ENCODE data around the gene GALNT17. TPM values are rescaled to one million over a fixed set of nuclear protein-coding genes. Genes with fewer than 3 reads are reported as not detected.

The GALNT17 gene
- total RNA-seq, 1 experiment from 2014 or later = not detected

- DNase-seq = no peak
- Histone ChIP-seq H3K4me3 (no peak overlapping the region), H4K20me1 (ENCODE audit: insufficient read depth) (no peaks in the 10 kb centered on the region), H3F3A (ENCODE audit: insufficient read depth, low read depth) (no peaks in the 10 kb centered on the region), H3K36me3 (ENCODE audit: low read depth) (no peaks in the 10 kb centered on the region), H3K4me1 (replicated peaks; ENCODE audit: insufficient read depth) (no peaks in the 10 kb centered on the region), H3K9me3 (ENCODE audit: insufficient read depth, low read depth) (no peaks in the 10 kb centered on the region), H3K27ac (no peak overlapping the region), H3K27me3 (ENCODE audit: insufficient read depth, low read depth) (no peaks in the 10 kb centered on the region), H3K4me2 (no peak overlapping the region), H3K9me2 (ENCODE audit: insufficient read depth) (no peaks in the 10 kb centered on the region), H3K79me2 (ENCODE audit: low read depth) (no peaks in the 10 kb centered on the region), H2AFZ (no peak overlapping the region)
- BruUV-seq (replicated peaks) = no TSS peak
- intact Hi-C loops (cut with micrococcal nuclease; ENCODE audit: unreplicated experiment) = no loop called here
- TF ChIP-seq EZH2 (IDR thresholded peaks at IDR 0.05; ENCODE audit: low read depth) (no peak), CTCF (conservative IDR thresholded peaks at IDR 0.05) (no peak)
- ChIA-PET POLR2A (ENCODE audit: unreplicated experiment) (no interaction called here), CTCF (no interaction called here)
Measured at GRCh38 chr7:71313553-71313952, 181.6 kb downstream of the GALNT17 start.

GRCh38 chr7:71320916-71321315, 189.0 kb downstream of the GALNT17 start:
- Histone ChIP-seq H3K9me3 (ENCODE audit: insufficient read depth, low read depth) (no peaks in the 10 kb centered on the region), H3K36me3 (ENCODE audit: low read depth) (no peaks in the 10 kb centered on the region), H2AFZ (no peak overlapping the region), H3K4me2 (no peak overlapping the region), H3K27ac (no peak overlapping the region), H3F3A (ENCODE audit: insufficient read depth, low read depth) (no peaks in the 10 kb centered on the region), H3K4me3 (no peak overlapping the region), H4K20me1 (ENCODE audit: insufficient read depth) (no peaks in the 10 kb centered on the region), H3K27me3 (ENCODE audit: insufficient read depth, low read depth) (no peaks in the 10 kb centered on the region), H3K9me2 (ENCODE audit: insufficient read depth) (no peaks in the 10 kb centered on the region), H3K79me2 (ENCODE audit: low read depth) (no peaks in the 10 kb centered on the region), H3K4me1 (replicated peaks; ENCODE audit: insufficient read depth) (no peaks in the 10 kb centered on the region)
- POLR2A ChIA-PET (ENCODE audit: unreplicated experiment) = no interaction called here
- CTCF ChIA-PET = no interaction called here
- intact Hi-C loops (cut with micrococcal nuclease; ENCODE audit: unreplicated experiment) = no loop called here
- DNase-seq = no peak
- no TSS peak for BruUV-seq (replicated peaks)
- TF ChIP-seq CTCF (conservative IDR thresholded peaks at IDR 0.05) (no peak), EZH2 (IDR thresholded peaks at IDR 0.05; ENCODE audit: low read depth) (no peak)

- Histone ChIP-seq H3K4me1 (replicated peaks; ENCODE audit: insufficient read depth) (no peaks in the 10 kb centered on the region), H3K27me3 (ENCODE audit: insufficient read depth, low read depth) (no peaks in the 10 kb centered on the region), H3K9me3 (ENCODE audit: insufficient read depth, low read depth) (no peaks in the 10 kb centered on the region), H3K36me3 (ENCODE audit: low read depth) (no peaks in the 10 kb centered on the region), H3K79me2 (ENCODE audit: low read depth) (no peaks in the 10 kb centered on the region), H3F3A (ENCODE audit: insufficient read depth, low read depth) (no peaks in the 10 kb centered on the region), H4K20me1 (ENCODE audit: insufficient read depth) (no peaks in the 10 kb centered on the region), H3K27ac (no peak overlapping the region), H2AFZ (no peak overlapping the region), H3K4me2 (no peak overlapping the region), H3K9me2 (ENCODE audit: insufficient read depth) (no peaks in the 10 kb centered on the region), H3K4me3 (no peak overlapping the region)
- intact Hi-C loops (cut with micrococcal nuclease; ENCODE audit: unreplicated experiment) = no loop called here
- POLR2A ChIA-PET (ENCODE audit: unreplicated experiment) = no interaction called here
- BruUV-seq (replicated peaks) = no TSS peak
- TF ChIP-seq EZH2 (IDR thresholded peaks at IDR 0.05; ENCODE audit: low read depth) (no peak), CTCF (conservative IDR thresholded peaks at IDR 0.05) (no peak)
- CTCF ChIA-PET = no interaction called here
- no peak for DNase-seq
Measured at GRCh38 chr7:71322201-71322600, 190.3 kb downstream of the GALNT17 start.
